ENCODE measurements around the gene MGAT4A.
"Not testable (repeated sequence)": the region's sequence is repeated elsewhere in the genome, so short reads cannot be mapped to it uniquely, and the experiment has no call there.

Gene MGAT4A

GRCh38 chr2:98606431-98606830 lies 124.5 kb downstream of the MGAT4A start:
- DNase-seq, result no peak

GRCh38 chr2:98605076-98605475 lies 125.9 kb downstream of the MGAT4A start:
- DNase-seq, result no peak

DNA sequence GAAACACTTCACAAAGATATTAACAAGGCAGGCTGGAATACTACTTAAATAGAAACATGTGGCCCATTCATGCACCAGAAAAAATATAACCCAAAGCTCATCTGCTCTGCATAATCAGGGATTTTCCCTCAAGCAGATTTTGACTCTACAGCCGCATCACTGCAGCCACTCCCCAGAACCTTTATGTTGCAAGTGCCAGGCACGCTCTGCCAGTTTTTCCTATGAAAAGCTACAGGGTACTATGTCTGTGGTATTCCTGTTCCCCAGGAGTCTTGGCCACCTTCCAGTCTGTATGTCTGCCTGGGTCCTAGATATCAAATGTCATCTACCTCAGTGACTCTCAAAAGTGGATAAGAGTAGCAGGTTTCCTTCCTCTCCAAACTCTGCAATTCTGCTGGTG lies 126.4 kb downstream of the MGAT4A start:
- DNase-seq, result no peak

DNA sequence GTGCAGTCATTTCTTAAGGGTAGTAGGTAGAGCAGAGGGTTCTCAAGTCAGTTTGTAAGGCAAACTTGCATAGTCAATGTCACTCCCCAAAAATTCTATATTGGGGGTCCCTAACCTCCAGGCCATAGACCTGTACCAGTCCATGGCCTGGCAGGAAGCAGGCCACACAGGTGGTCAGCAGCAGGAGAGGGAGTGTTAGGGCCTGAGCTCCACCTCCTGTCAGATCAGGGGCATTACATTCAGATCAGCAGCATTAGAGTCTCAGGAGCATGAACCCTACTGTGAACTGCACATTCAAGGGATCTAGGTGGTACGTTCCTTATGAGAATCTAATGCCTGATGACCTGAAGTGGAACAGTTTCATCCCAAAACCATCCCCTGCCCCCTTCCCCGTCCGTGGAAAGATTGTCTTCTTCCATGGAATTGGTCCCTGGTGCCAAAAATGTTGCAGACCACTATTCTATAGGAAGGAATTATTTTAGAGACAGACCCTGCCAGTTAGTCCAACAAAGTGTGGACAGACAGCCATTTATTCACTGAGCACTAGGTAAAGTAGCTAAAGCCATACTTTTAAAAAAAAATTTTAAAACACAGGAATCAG lies 129.3 kb downstream of the MGAT4A start:
- DNase-seq, result no peak

DNA sequence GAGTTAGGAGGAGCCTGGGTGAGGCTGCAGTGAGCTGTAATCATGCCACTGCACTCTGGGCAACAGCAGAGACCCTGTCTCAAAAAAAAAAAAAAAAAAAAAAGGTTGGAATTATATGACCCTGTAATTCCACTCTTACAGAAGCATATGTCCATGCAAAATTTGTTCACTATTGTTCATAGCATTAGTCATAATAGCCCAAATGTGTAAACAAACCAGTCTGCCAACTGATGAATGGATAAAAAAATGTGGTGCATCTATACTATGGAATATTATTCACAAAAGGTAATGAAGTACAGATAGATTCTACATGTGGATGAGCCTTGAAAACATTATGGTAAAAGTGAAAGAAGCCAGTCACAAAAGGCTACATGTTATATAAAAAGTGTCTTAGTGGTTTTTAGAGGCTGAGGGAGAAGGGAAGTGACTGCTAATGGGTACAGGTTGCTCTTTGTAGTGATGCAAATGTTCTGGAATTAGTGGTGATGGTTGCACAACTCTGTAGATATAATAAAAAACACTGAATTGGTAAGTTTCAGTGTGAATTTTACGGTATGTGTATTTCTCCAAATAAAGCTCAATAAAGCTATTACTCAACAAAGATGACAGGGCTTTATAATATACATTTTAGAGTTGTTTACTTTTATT lies 132.0 kb downstream of the MGAT4A start:
- no peak for DNase-seq

GRCh38 chr2:98594665-98595064 lies 136.3 kb downstream of the MGAT4A start:
- DNase-seq, result not testable (repeated sequence)

GRCh38 chr2:98592565-98592964 lies 138.4 kb downstream of the MGAT4A start:
- DNase-seq, result no peak

DNA sequence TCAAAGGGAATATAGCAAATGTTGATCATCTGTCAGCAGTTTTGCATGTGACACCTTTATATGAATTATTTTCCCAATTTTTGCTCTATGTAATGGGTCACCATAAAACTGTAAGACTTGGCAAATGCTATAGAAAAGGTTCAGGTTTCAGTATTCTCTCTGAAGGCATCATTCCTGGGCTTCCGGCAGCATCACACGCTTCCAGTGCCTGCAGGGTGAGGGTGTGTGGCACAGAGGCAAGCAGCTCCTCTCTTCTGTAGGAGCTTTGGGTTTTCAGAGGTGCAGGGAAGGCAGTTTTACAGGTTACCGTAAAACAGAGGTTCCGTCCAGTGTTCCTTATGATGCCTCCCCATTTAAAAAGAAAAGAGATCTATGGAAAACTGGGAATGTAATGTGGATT lies 141.4 kb downstream of the MGAT4A start:
- DNase-seq, result no peak

- no peak for DNase-seq
Observed at GRCh38 chr2:98588880-98589431, 142.0 kb downstream of the MGAT4A start.

- no peak for DNase-seq
Observed at GRCh38 chr2:98586551-98587140, 144.3 kb downstream of the MGAT4A start.

GRCh38 chr2:98585386-98585785 lies 145.5 kb downstream of the MGAT4A start:
- no peak for DNase-seq

GRCh38 chr2:98583816-98584618 lies 146.9 kb downstream of the MGAT4A start:
- DNase-seq, result no peak

GRCh38 chr2:98583276-98583675 lies 147.7 kb downstream of the MGAT4A start:
- no peak for DNase-seq

DNA sequence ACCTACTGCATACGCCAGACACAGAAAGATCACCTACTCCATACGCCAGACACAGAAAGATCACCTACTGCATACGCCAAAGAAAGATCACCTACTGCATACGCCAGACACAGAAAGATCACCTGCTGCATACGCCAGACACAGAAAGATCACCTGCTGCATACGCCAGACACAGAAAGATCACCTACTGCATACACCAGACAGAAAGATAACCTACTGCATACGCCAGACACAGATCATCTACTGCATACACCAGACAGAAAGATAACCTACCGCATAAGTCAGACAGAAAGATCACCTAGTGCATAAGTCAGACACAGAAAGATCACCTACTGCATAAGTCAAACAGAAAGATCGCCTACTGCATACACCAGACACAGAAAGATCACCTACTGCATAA lies 148.4 kb downstream of the MGAT4A start:
- no peak for DNase-seq

DNA sequence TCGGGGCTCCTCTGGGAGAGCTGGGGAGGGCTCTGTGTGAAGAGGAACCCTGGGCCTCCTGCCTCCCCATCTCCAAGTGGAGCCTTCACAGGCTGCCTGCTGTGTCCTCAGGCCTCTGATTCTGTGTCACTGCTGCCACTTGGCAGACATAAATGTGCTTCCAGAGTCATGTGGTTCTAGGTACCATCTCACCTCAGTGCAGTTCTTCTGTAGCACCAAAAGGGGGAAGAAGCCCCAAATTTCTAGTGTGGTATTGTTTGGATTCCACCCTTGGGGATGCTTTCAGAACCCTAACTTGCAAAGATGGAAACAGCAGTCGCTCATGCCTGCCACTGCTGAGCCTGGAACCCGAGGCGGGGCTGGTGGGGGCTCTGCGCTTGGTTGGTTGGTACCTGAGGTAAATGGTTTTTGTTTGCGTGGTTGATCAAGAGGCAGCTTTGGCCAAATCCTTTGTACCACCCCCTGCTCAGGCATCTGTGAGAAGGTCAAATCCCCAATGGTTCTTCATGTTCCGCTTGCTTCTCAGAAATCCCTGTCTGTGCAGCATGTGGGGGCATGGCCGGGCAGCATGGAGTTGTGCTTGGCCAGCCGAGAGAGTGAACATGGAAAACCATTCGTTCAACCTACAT lies 150.2 kb downstream of the MGAT4A start:
- DNase-seq, result no peak

DNA sequence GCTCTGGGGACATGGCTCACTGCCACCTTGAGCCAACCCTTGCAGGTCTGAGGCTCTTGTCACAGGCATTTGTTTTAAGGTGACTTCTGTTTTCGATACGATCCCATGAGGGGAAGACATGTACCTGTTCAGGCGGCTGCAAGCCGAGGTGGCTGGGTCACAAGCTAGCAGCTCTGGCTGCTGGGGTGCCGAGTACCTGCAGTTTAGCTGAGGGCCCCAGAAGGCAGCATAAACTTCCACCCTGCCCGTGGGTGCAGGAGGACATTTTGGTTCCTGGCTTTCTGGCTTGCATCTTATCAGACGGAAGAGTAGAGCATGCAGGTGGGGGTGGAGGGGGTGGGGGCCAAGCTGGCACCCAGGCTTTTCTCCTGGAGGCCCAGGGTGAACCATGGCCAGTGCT lies 151.0 kb downstream of the MGAT4A start:
- no peak for DNase-seq

DNA sequence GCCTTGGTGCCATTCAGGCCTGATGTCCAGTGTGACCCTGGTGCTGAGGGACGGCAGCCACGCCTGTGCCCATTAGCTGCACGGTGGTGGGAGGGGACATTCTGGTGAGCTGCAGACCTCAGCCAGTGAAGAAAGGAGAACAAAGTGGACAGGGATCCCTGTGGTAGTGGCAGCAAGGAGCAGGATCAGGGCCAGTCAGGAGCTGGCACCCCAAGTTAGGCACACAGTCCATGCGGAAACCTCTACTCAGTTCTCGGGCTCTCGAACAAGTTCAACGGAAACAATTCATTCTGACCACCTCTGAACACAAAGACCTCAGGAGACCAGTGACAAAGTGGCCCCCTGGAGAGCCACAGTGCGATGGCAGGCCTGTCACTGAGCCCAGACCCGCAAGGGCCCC lies 152.7 kb downstream of the MGAT4A start:
- DNase-seq, result no peak

DNA sequence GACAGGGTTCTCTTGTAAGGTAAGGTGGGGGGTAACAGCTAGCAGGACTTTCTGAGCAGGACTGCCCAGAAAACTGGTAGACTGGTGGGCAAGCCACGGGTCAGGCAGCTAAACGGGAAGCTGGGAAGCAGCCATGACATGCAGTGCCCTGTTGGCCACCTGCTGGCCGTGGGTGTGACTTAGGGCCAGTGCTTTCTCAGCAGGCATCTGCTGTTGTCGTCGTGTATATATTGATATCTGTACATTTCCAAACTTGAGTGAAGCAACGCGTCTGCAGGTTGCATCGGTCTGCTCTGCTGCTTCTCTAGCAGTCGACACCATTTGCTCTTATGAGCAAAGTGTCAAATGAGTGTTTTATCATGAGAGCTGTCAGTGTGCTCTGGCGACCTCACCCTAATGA lies 153.6 kb downstream of the MGAT4A start:
- DNase-seq, result no peak

GRCh38 chr2:98576666-98577312 lies 154.1 kb downstream of the MGAT4A start:
- no peak for DNase-seq

DNA sequence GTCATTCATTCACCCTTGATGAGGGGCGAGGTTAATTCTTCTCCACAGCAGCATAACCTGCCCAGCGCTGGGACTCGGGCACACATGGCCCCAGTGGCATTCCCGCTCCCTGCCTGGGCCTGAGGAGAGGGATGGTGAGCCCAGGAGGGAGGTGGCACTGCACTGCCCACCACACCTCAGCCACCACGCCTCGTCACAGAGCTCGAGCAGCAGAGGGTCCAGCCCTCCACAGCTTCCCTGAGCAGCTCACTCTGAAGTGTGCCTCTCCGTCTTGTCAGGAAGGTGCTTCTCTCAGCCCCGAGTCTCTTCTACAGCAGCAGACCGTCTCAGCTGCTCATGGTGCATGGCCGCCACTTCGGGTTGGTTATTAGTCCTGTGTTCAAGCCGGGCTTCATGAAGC lies 157.5 kb downstream of the MGAT4A start:
- no peak for DNase-seq

GRCh38 chr2:98572676-98573075 lies 158.3 kb downstream of the MGAT4A start:
- DNase-seq, result no peak

DNA sequence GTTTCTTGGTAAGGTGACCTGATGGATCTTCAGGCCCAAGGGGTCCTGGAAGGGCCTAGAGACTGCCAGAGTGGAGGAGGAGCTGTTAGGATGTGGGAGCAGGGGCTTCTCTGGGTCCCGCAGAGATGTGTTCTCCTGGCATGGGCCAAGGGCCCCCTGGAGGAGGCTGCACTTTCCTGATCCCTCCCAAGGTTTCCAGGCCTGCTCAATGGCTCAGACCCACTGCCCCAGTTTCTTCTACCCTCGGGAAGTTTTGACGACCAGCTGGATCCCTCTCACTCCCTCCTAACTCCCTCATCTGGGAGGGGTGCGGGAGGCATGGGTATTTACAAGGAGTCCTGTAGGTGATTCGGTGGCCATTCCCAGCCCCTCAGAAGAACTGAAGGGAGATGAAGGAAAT lies 158.7 kb downstream of the MGAT4A start:
- no peak for DNase-seq
